Lung (tissue), 12 donors: ENCODE results near the gene VEPH1. TPM values are rescaled to one million over a fixed set of nuclear protein-coding genes. Genes with fewer than 3 reads are reported as not detected.
A peak's percentile ranks its signal among the peaks of the same experiment; 100 is the strongest.

ENCODE experiments used
- ATAC-seq: fragments of 200-7000 bp; cut with Tn5 transposase; one replicate; pipeline ENCODE4 v1.9.1; 2020; ENCODE audit warnings: moderate number of reproducible peaks; ENCODE audit not compliant: insufficient read depth, low FRiP score
- DNase-seq, 3 donors: peaks; one replicate each; pipeline ENCODE4 v3.0.0-alpha.2; 2013 to 2017
- H3K27ac ChIP-seq, 2 donors: one replicate each; pipeline ENCODE4 v1.5.1; 2013; ENCODE audit warnings: mild to moderate bottlenecking in 2 of 2, moderate library complexity in 2 of 2, control low read depth in 1 of 2, inconsistent platforms in 1 of 2, low read depth in 1 of 2, low read length in 1 of 2
- H3K27me3 ChIP-seq, 3 donors: one replicate each; pipeline ENCODE4 v1.5.1; 2013; ENCODE audit warnings: low read length in 2 of 3; ENCODE audit not compliant: control insufficient read depth in 3 of 3, insufficient read depth in 3 of 3
- H3K36me3 ChIP-seq, 4 donors: one replicate each; pipeline ENCODE4 v1.5.1; 2013; ENCODE audit warnings: low read length in 4 of 4, mild to moderate bottlenecking in 1 of 4, moderate library complexity in 1 of 4; ENCODE audit not compliant: control insufficient read depth in 4 of 4, insufficient read depth in 4 of 4
- H3K4me1 ChIP-seq, 5 donors: one replicate each; pipeline ENCODE4 v1.5.1; 2013; ENCODE audit warnings: low read length in 5 of 5, mild to moderate bottlenecking in 2 of 5, moderate library complexity in 1 of 5; ENCODE audit not compliant: control insufficient read depth in 5 of 5, insufficient read depth in 5 of 5
- H3K4me3 ChIP-seq: one replicate; pipeline ENCODE4 v1.5.1; 2013; ENCODE audit warnings: mild to moderate bottlenecking, control low read depth, moderate library complexity
- H3K9ac ChIP-seq, 2 donors: one replicate each; pipeline ENCODE4 v1.5.1; 2013; ENCODE audit warnings: low read length in 2 of 2, control low read depth in 1 of 2; ENCODE audit not compliant: insufficient read depth in 1 of 2
- H3K9me3 ChIP-seq, 4 donors: one replicate each; pipeline ENCODE4 v1.5.1; 2013; ENCODE audit warnings: low read length in 3 of 4, mild to moderate bottlenecking in 1 of 4, moderate library complexity in 1 of 4; ENCODE audit not compliant: control insufficient read depth in 4 of 4, insufficient read depth in 3 of 4
- CTCF ChIP-seq: IDR thresholded peaks from 2 replicates; pipeline ENCODE4 v1.5.1; 2012; ENCODE audit warnings: mild to moderate bottlenecking; ENCODE audit errors: control extremely low read depth, extremely low read depth
- WGBS, 2 donors: extraction: QIAGEN DNeasy Blood & Tissue Kit; methylation state at CpG; one replicate each; pipeline ENCODE4 v1.1.7; 2013; 5-methylcytosine and 5-hydroxymethylcytosine counted together
- polyA plus RNA-seq, 2 donors: library from polyadenylated mRNA; stranded (reverse); fragments of 200-250 nt; gene quantifications; one replicate each; pipeline ENCODE4 v1.2.1, GENCODE V29; 2013
- total RNA-seq, 2 donors: library from RNA; depleted of rRNA in 1 of 2; stranded (reverse); fragments of >200 nt in 1 of 2; gene quantifications; one replicate each; pipeline ENCODE4 v1.2.1, GENCODE V29; 2014 to 2021
- donor health status: control.
- donor health status: control.
- donor health status: Bipolar disorder and iron deficiency.
- donor health status: healthy.
- donor health status: DM: yes; HTN: yes; CAD: no.

Gene VEPH1
- total and polyA plus RNA-seq, 4 donors, result 14.6 to 237 (median 65.5) TPM

GRCh38 chr3:157523814-157524213 lies 20.6 kb upstream of the VEPH1 start:
- TF ChIP-seq CTCF, result no peak
- 97 to 98% methylated on average over 1 of the region's 1 CpG for WGBS, 2 donors
- Histone ChIP-seq H3K4me1 (peaks cover 0 to 35% (median 7%) of the 10 kb centered on the region in 5 donors), H3K27ac (no peak overlapping the region), H3K27me3 (no peaks in the 10 kb centered on the region), H3K9me3 (no peaks in the 10 kb centered on the region), H3K4me3 (no peak overlapping the region), H3K9ac (no peak overlapping the region), H3K36me3 (no peaks in the 10 kb centered on the region)
- ATAC-seq (no peak), DNase-seq (no peak)

- TF ChIP-seq CTCF, result no peak
- no peak for ATAC-seq
- no peak overlapping the region for H3K9ac ChIP-seq
These were observed 19.4 kb upstream of the VEPH1 start for GRCh38 chr3:157522648-157523047.

GRCh38 chr3:157520485-157521150 lies 17.4 kb upstream of the VEPH1 start:
- H3K27ac ChIP-seq, result no peak overlapping the region
- no peak for TF ChIP-seq CTCF
- no peaks in the 10 kb centered on the region for H3K9me3 ChIP-seq
- ATAC-seq (no peak), DNase-seq (peak in 2 of 3 donors; percentile 86 to 89)
- no peak overlapping the region for H3K9ac ChIP-seq
- no peak overlapping the region for H3K4me3 ChIP-seq
- no peaks in the 10 kb centered on the region for H3K27me3 ChIP-seq
- H3K36me3 ChIP-seq, result no peaks in the 10 kb centered on the region
- H3K4me1 ChIP-seq, result peaks cover 0 to 18% (median 0%) of the 10 kb centered on the region in 5 donors

More at GRCh38 chr3:157522648-157523047, 19.4 kb upstream of the VEPH1 start:
- Histone ChIP-seq H3K27me3 (no peaks in the 10 kb centered on the region), H3K4me1 (peaks cover 0 to 25% (median 0%) of the 10 kb centered on the region in 5 donors), H3K27ac (no peak overlapping the region), H3K36me3 (no peaks in the 10 kb centered on the region), H3K9me3 (no peaks in the 10 kb centered on the region), H3K4me3 (no peak overlapping the region)
- no peak for DNase-seq

- ATAC-seq (no peak), DNase-seq (no peak)
- WGBS, 2 donors, result 100% methylated on average over 1 of the region's 1 CpG
- no peaks in the 10 kb centered on the region for H3K36me3 ChIP-seq
- no peaks in the 10 kb centered on the region for H3K9me3 ChIP-seq
- H3K9ac ChIP-seq, result no peak overlapping the region
- no peak overlapping the region for H3K27ac ChIP-seq
- peaks cover 0 to 18% (median 0%) of the 10 kb centered on the region in 5 donors for H3K4me1 ChIP-seq
- no peak overlapping the region for H3K4me3 ChIP-seq
- no peak for TF ChIP-seq CTCF
- H3K27me3 ChIP-seq, result no peaks in the 10 kb centered on the region
These were observed 15.7 kb upstream of the VEPH1 start for GRCh38 chr3:157518881-157519280.
